MM.1S (cell line): ENCODE measurements around the gene GOT1.

Source experiments
- CTCF ChIP-seq: fragments of 300-600 bp; sonication (generic); IDR thresholded peaks from 2 replicates; pipeline ENCODE4 v1.5.1; 2016; ENCODE audit warnings: antibody characterized with exemption, low read length, mixed read lengths
- EZH2 ChIP-seq: fragments of 300-600 bp; sonication (generic); optimal IDR thresholded peaks from 2 replicates; pipeline ENCODE3; 2017; ENCODE audit warnings: low read depth, mild to moderate bottlenecking, antibody characterized with exemption, low read length, mixed read lengths
- EZH2phosphoT487 ChIP-seq: fragments of 300-600 bp; sonication (generic); IDR thresholded peaks from 2 replicates; pipeline ENCODE4 v1.6.1; 2018; ENCODE audit warnings: antibody characterized with exemption, low read length

GRCh38 chr10:99410876-99411275 is 19.5 kb downstream of the GOT1 start:
- no peak for TF ChIP-seq CTCF
- TF ChIP-seq EZH2phosphoT487, result no peak
- no peak for TF ChIP-seq EZH2
